SJSA1 (cell line): ENCODE data around the gene NIM1K. TPM values are rescaled to one million over a fixed set of nuclear protein-coding genes. Genes with fewer than 3 reads are reported as not detected.
"Not testable (repeated sequence)": the region's sequence is repeated elsewhere in the genome, so short reads cannot be mapped to it uniquely, and the experiment has no call there.

Experiments
- DNase-seq, 2 experiments: peaks; one replicate each; pipeline ENCODE4 v3.0.0-alpha.2; 2015 to 2020; ENCODE audit warnings: low spot score in 2 of 2, low read depth in 1 of 2
- H3K27ac ChIP-seq: fragments of 250-450 bp; sonication (Bioruptor Pico); 2 replicates; pipeline ENCODE4 v1.5.1; 2020; ENCODE audit warnings: mild to moderate bottlenecking, moderate library complexity
- H3K27me3 ChIP-seq: fragments of 250-450 bp; sonication (Bioruptor Pico); replicated peaks from 2 replicates; pipeline ENCODE4 v1.5.1; 2020; ENCODE audit warnings: mild to moderate bottlenecking, moderate library complexity
- H3K36me3 ChIP-seq: fragments of 250-450 bp; sonication (Bioruptor Pico); 2 replicates; pipeline ENCODE4 v1.5.1; 2020; ENCODE audit warnings: mild to moderate bottlenecking
- H3K4me1 ChIP-seq: fragments of 250-450 bp; sonication (Bioruptor Pico); replicated peaks from 2 replicates; pipeline ENCODE4 v1.6.1; 2021; ENCODE audit warnings: mild to moderate bottlenecking
- H3K4me3 ChIP-seq: fragments of 250-450 bp; sonication (Bioruptor Pico); 2 replicates; pipeline ENCODE4 v1.5.1; 2020; ENCODE audit warnings: mild to moderate bottlenecking
- H3K9me3 ChIP-seq: fragments of 250-450 bp; sonication (Bioruptor Pico); replicated peaks from 2 replicates; pipeline ENCODE4 v1.5.1; 2020; ENCODE audit warnings: mild to moderate bottlenecking
- total RNA-seq: library from RNA; depleted of rRNA; stranded (reverse); fragments of >200 nt; shearing (Covaris generic); gene quantifications from 2 replicates; pipeline ENCODE4 v1.2.3, GENCODE V29; 2014; rRNA removed

The NIM1K gene
- total RNA-seq = 0.03 and 0.18 TPM in 2 replicates

- Histone ChIP-seq H3K27ac (no peak within 1 kb of the TSS), H3K27me3 (no peaks in the 10 kb centered on the region; the same call in 1 of the 2 replicates), H3K36me3 (no peaks in the 10 kb centered on the region), H3K9me3 (no peaks in the 10 kb centered on the region), H3K4me3 (peak within 1 kb of the TSS; percentile 38), H3K4me1 (peaks cover 20% of the 10 kb centered on the region)
- DNase-seq = peak; percentile 37 to 59
These were observed at the start of gene NIM1K for GRCh38 chr5:43191740-43192557. NIM1K (plus strand) TSS chr5:43192225; CDS start chr5:43245776, 53,551 bp downstream.

- Histone ChIP-seq H3K4me1 (no peaks in the 10 kb centered on the region), H3K9me3 (no peaks in the 10 kb centered on the region), H3K27ac (no peak overlapping the region), H3K36me3 (peaks cover 42% of the 10 kb centered on the region), H3K4me3 (no peak overlapping the region), H3K27me3 (no peaks in the 10 kb centered on the region)
- no peak for DNase-seq
These were observed 47.0 kb upstream of the NIM1K start for GRCh38 chr5:43145071-43145470.

- no peaks in the 10 kb centered on the region for H3K27me3 ChIP-seq
- no peak overlapping the region for H3K4me3 ChIP-seq
- peaks cover 48% of the 10 kb centered on the region for H3K36me3 ChIP-seq
- H3K27ac ChIP-seq = no peak overlapping the region
- no peak for DNase-seq
- no peaks in the 10 kb centered on the region for H3K4me1 ChIP-seq
- H3K9me3 ChIP-seq = no peaks in the 10 kb centered on the region
These were observed 45.1 kb upstream of the NIM1K start for GRCh38 chr5:43146958-43147357.

GRCh38 chr5:43148417-43148816 is 43.6 kb upstream of the NIM1K start:
- H3K36me3 ChIP-seq = peaks cover 51% of the 10 kb centered on the region
- H3K27ac ChIP-seq = no peak overlapping the region
- no peaks in the 10 kb centered on the region for H3K4me1 ChIP-seq
- H3K27me3 ChIP-seq = no peaks in the 10 kb centered on the region
- DNase-seq = no peak
- no peak overlapping the region for H3K4me3 ChIP-seq
- H3K9me3 ChIP-seq = no peaks in the 10 kb centered on the region

GRCh38 chr5:43149231-43149630 is 42.8 kb upstream of the NIM1K start:
- no peak for DNase-seq
- Histone ChIP-seq H3K36me3 (peaks cover 53% of the 10 kb centered on the region), H3K27ac (no peak overlapping the region), H3K9me3 (no peaks in the 10 kb centered on the region), H3K4me3 (no peak overlapping the region), H3K27me3 (no peaks in the 10 kb centered on the region), H3K4me1 (no peaks in the 10 kb centered on the region)

GRCh38 chr5:43150075-43150474 is 42.0 kb upstream of the NIM1K start:
- Histone ChIP-seq H3K9me3 (no peaks in the 10 kb centered on the region), H3K27me3 (no peaks in the 10 kb centered on the region), H3K27ac (no peak overlapping the region), H3K4me1 (no peaks in the 10 kb centered on the region), H3K4me3 (no peak overlapping the region), H3K36me3 (peaks cover 46% of the 10 kb centered on the region)
- DNase-seq = no peak

GRCh38 chr5:43150748-43151147 is 41.3 kb upstream of the NIM1K start:
- no peak for DNase-seq
- Histone ChIP-seq H3K4me1 (no peaks in the 10 kb centered on the region), H3K36me3 (peaks cover 40% of the 10 kb centered on the region), H3K27ac (no peak overlapping the region), H3K9me3 (no peaks in the 10 kb centered on the region), H3K4me3 (no peak overlapping the region), H3K27me3 (no peaks in the 10 kb centered on the region)

- Histone ChIP-seq H3K9me3 (no peaks in the 10 kb centered on the region), H3K27ac (no peak overlapping the region), H3K4me1 (no peaks in the 10 kb centered on the region), H3K4me3 (no peak overlapping the region), H3K27me3 (no peaks in the 10 kb centered on the region), H3K36me3 (peaks cover 29% of the 10 kb centered on the region)
- no peak for DNase-seq
These were observed 39.1 kb upstream of the NIM1K start for GRCh38 chr5:43152946-43153345.

- H3K27me3 ChIP-seq = no peaks in the 10 kb centered on the region
- no peak overlapping the region for H3K4me3 ChIP-seq
- DNase-seq = no peak
- H3K36me3 ChIP-seq = peaks cover 35% of the 10 kb centered on the region
- no peaks in the 10 kb centered on the region for H3K4me1 ChIP-seq
- no peak overlapping the region for H3K27ac ChIP-seq
- no peaks in the 10 kb centered on the region for H3K9me3 ChIP-seq
These were observed 37.6 kb upstream of the NIM1K start for GRCh38 chr5:43154469-43154868.

GRCh38 chr5:43155394-43156096 is 36.5 kb upstream of the NIM1K start:
- Histone ChIP-seq H3K27ac (no peak overlapping the region), H3K4me3 (no peak overlapping the region), H3K4me1 (no peaks in the 10 kb centered on the region), H3K9me3 (no peaks in the 10 kb centered on the region), H3K36me3 (peaks cover 33% of the 10 kb centered on the region), H3K27me3 (no peaks in the 10 kb centered on the region)
- no peak for DNase-seq

- Histone ChIP-seq H3K27ac (no peak overlapping the region), H3K36me3 (peaks cover 31% of the 10 kb centered on the region), H3K27me3 (no peaks in the 10 kb centered on the region), H3K4me1 (no peaks in the 10 kb centered on the region), H3K4me3 (no peak overlapping the region), H3K9me3 (no peaks in the 10 kb centered on the region)
- DNase-seq = no peak
These were observed 35.6 kb upstream of the NIM1K start for GRCh38 chr5:43156388-43156787.

GRCh38 chr5:43157068-43157467 is 35.0 kb upstream of the NIM1K start:
- Histone ChIP-seq H3K27ac (no peak overlapping the region), H3K4me3 (no peak overlapping the region), H3K27me3 (no peaks in the 10 kb centered on the region), H3K9me3 (no peaks in the 10 kb centered on the region), H3K4me1 (no peaks in the 10 kb centered on the region), H3K36me3 (peaks cover 33% of the 10 kb centered on the region)
- DNase-seq = no peak

- Histone ChIP-seq H3K9me3 (no peaks in the 10 kb centered on the region), H3K4me1 (no peaks in the 10 kb centered on the region), H3K27ac (no peak overlapping the region), H3K27me3 (no peaks in the 10 kb centered on the region), H3K4me3 (no peak overlapping the region), H3K36me3 (peaks cover 50% of the 10 kb centered on the region)
- DNase-seq = no peak
These were observed 30.8 kb upstream of the NIM1K start for GRCh38 chr5:43161244-43161643.

- H3K27me3 ChIP-seq, H3K9me3 ChIP-seq, H3K4me1 ChIP-seq, H3K4me3 ChIP-seq, H3K27ac ChIP-seq, DNase-seq: not testable (repeated sequence)
- peaks cover 57% of the 10 kb centered on the region for H3K36me3 ChIP-seq
These were observed 27.2 kb upstream of the NIM1K start for GRCh38 chr5:43164801-43165200.
